GM21360 (cell line): ENCODE measurements around the gene ADSS1.

Experiments used
- ATAC-seq: cut with Tn5 transposase; IDR thresholded peaks from one replicate; pipeline ENCODE4 v1.9.1; 2021; ENCODE audit warnings: mild to moderate bottlenecking, moderate library complexity; ENCODE audit not compliant: unreplicated experiment

ADSS1 gene

DNA sequence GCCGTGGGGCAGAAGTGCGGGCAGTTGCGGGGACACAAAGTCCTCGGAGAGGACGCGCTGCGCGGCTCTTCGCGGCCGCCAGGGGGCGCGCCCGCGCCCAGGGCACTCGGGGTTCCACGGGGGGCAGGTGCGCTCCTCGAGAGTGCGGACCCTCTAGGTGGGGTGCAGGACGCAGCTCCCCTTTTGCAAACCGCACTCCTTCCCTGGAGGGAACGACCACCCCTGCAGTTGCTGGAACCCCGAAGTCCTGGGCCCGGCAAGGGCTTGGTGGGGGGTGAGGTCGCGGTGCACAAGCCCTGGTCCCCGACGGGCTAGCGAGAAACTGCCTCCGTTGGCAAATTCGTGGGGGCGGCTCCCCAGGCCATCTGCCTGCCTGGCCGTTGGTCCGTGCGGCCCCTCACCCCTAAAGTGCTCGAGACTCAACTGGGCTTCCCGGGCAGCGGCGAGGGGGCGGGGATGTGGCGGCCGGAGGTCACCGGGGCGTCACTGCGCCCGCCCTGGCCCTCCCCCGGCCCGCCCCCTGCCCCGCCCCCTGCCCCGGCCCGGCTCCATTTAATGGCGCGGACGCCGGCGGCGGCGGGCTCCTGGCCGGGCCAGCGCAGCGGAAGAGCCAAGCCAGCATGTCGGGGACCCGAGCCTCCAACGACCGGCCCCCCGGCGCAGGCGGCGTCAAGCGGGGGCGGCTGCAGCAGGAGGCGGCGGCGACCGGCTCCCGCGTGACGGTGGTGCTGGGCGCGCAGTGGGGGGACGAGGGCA lies at the start of gene ADSS1:
Gene ADSS1, plus strand, starts transcription at position 579 of the 756 bp plus-strand sequence. Its CDS starts 42 bp downstream, at position 621.
- no peak for ATAC-seq

DNA sequence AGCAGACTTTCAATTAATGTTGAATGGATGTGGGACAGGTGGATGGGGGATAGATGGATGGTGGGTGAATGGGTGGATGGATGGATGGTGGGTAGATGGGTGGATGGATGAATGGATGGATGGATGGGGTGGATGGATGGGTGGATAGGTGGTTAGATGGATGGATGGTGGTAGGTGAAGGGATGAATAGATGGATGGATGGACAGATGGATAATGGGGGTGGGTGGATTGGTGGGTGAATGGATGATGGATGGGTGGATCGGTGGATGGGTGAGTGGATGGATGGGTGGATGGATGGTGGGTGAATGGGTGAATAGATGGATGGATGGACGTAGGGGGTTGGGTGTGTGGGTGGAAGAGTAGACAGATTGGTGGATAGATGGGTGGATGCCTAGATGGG lies 48.6 kb upstream of the ADSS1 start:
- ATAC-seq: no peak

DNA sequence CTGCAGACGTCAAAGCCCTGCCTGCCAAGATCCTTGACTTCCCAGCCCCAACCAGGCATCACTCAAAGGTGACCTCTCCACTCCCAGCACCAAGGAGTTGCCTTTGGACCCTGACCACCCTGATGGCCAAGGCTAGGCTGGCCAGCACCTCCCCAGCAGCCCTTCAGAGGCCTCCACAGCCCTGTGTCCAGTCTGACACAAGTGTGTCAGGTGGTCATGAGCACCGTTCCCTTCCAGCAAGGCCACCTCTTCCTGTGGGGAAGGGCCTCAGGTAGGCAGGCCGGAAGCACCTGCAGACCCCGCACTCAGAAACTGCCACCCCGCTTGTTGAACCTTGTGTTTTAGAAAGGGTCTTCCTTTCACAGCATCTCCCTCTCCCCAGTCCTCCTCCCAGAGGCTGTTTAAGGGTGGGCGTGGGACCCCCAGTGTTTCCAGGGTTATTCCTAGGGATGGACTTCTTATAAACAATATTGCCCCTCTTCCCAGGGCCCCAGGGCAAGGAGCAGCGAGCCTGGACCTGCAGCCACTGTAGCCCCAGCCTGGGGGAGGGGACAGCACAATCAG lies 47.8 kb upstream of the ADSS1 start:
- ATAC-seq: no peak

DNA sequence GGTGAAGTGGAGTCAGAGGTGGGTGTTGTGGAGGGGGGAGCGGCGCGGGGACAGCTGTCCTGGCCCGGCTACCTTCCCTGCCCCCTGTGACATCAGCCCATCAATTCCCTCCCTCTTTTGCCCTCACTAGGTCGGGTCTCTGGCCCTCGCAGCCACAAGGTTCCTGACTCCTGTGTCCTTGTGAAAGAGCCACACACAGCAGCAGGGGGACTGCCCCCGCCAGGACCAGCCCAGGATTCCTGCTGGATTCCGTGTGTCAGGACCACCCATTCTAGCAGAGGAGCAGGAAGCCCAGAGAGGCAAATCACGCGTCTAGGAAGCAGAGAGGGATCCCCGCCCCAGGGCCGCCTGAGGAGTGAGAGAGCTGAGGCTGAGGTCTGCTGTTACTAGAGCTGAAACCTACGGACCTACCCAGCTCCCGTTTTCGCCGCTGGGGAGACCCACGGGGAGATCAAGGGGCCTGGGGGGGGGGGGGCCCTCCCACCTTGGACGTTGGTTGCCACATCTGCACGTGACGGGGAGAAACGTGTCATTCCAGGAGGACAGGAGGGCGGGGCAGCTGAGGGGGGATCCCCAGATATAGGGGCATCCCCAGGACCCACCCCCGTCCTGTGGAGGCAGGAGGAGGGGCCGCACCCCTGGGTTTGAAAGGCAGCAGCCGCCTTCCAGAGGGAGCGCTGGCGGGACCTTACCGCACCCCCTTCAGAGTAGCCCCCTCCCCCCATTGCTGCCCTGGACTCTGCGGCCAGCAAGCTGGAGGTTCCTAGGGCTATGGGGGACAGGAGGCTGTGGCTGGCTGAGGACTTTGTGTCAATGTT lies 47.1 kb upstream of the ADSS1 start:
- ATAC-seq: no peak

DNA sequence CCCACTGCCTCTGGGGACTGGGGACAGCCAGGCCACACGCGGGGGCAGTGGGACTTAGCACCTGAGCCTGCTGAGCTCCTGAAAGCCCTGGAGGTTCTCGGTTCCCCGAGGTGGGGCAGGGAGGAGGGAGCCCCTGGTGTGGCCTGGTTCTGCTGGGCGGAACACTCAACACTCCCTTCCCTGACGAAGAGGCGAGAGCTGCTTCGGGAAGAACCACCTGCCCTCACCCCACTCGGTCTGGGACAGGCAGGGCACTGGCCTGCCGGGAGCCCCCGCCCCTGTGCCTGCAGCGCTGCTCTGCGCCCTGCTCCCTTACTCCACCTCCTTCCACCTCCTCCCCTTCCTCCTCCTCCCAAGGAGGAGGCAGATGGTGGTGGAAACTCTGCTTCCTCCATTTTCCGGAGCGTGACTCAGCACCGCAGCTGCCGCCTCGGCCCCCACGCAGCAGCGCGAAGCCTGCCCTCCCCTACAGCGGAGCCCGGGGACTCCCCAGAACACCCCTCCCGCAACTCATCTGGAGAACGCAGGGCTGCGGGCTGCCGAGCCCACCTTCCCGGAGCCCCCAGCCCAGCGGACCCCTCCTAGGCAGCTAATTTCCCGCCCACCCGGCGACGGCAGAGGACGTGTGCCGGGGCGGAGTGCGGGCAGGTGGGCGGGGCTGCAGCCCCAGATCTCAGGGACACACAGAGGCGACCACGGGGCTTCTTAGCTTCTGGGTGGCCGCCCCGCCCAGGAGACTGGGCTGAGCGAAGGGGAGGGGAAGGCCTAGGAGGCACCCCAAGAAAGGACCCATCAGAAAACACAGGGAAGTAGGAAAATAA lies 46.3 kb upstream of the ADSS1 start:
- ATAC-seq: no peak

DNA sequence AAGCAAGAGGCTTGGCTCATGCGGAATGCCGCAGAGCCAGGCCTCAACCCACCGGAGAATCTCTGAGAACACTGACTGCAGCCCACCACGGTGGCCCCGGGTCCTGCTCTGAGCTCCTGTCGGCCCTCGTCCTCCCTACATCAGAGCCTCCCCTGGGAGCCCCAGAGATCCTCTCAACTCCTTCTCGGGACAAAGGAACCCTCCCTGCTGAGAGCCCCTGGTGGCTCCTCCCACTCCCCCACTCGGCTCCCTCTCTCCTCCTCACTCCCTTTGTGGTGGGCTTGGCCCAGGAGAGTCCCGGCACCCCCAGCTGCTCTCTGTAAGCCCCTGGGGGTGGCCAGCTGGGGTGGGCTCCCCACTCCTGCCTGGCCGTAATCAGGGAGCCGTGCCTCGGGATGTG lies 45.7 kb upstream of the ADSS1 start:
- no peak for ATAC-seq

DNA sequence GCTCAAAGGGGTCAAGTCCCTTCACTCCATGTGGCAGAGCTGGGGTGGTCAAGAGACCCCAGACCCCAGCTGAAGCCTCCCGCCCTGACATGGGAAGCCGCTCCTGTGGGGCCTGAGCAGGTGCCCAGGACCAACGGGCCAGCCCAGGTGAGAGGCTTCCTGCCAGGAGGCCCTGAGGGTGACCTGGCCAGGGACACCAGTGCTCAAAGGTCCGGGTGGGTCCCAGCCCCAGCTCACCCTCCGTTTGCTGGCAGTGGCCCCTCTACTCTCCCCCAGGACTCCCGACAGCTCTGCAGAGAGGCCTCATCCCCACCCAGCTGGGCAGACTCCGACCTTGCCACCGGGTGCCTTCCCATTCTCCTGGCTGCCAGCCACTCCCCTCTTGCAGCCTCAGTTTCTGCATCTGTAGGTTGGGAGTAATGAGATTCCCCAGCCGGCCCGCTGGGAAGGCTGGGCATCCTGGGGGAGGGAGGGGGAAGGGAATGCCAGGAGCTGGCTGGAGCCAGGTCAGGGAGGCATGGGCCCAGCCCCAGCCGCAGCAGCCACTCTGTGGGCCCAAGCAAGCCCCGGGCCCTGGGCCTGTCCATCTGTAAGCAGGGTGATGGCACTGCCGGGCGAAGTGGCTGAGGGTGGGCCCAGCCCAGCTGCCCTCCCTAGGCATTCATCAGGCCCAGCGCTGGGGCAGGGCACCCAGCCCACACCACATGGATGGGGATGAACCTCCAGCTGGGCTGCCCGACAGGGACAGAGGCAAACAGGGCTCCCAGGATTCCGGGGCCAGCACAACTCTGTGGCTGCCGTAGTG lies 44.9 kb upstream of the ADSS1 start:
- ATAC-seq: no peak

DNA sequence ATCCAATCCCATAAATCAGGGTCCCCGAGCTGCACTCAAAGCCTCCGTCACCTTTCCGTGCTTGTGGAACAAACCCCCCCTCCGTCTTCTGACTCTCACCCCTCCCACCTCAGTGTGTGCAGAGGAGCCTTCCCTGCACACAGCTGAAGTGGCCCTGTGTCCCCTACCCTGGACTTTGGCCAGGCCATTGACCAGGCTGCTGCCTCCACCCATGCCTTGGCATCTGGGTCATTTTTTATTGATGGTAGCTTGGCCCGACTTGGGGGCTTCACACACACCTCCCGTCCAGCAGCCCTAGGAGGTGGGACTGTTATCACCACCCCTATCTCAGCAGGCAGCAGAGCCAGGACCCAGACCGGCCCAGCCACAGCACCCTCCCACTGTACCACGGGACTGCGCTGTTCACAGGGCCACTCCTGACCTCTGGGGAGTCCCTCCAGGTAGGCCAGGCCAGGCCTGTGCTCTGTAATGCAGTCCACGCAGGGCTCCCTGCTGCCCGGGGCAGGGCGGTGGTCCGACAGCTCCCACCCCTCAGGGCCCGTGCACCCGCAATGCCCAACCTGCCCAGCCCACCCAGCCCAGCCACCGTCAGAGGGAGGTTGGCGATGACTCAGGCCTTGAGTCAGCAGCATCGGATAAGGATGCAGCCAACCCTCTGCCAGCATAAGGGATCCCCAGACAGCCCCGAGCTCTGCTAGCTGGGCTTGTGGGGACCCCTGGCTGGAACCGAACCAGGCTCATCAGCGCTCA lies 43.8 kb upstream of the ADSS1 start:
- no peak for ATAC-seq

DNA sequence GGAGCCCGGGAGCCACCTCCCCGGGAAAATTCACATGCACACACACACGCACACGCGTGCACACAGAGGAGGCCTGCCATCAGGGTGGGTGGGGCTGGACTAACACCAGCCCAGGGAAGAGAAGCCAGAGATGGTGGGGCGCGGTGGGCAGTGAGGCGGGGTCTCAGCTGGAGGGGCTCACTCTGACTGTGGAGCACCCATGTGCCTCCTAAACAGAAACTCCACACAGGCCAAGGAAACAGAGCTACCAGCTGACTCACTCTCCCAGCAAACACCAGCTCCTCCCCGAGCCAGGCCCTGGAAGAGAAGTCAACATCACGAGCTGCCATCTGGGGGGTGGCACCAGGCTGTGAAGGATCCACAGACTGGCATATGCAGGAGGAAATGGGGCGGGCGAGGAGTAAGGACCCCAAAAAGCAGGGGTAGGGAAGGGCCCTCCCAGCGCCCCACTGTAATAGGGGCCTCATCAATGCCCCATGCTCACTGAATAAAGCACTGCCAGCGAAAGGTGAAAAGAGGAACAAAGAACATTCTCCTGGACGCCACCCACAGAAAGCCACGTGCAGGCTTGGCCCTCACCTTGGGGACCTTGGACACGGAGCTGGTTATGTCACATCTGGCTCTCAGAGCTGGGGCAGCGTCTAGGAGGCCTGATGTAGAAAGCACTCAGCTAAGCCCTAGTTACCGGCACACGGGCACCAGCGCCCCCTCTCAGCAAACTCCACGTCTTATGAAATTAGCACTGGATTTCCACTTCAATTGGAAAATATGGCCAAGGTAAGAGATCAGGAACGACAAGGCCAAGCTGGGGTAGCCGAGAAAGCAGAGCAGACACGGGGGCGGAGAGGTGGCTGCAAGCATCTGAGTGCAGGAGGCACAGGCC lies 43.0 kb upstream of the ADSS1 start:
- peak; percentile 39 for ATAC-seq

DNA sequence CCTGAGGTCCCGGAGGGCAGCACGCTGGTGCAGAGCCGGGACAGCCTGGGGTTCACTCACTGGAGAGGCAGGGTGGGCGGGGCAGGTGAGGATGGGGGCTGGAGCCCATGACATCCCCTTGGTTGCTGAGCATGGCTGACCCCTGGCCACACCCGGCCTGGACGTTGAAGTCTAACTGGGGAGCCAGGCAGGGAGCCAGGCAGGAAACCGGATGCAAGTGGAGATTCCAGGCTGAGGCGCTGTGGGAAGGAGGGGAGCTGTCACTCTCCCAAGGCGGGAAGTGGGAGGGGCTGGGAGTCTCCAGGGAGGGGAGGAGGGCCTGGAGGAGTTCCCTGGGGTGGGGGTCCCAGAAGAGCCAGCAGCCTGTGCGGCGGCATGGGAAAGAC lies 42.3 kb upstream of the ADSS1 start:
- no peak for ATAC-seq

DNA sequence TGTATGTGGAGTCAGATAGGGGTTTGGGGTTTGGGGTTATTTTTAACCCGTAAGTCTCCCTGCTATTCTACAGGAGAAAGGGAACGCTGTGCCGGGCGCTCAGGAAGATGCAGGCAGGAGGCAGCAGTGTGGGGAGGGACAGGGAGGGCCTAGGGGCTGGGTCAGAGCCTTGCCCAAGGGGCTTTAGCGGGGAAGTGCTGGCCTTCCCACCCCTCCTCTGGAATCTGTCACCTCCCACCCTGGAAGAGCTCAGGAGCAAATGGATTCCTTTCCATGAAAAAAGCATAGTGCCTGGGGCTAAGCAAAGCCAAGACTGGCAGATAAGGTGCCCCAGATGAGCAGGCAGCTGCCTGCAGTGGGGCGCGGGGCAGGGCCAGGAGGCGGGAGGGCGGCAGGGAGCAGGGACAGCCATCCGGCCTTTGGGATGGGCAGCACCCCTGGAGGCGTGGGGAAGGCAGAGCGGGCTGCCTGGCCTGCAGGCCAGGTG lies 41.9 kb upstream of the ADSS1 start:
- ATAC-seq: no peak

DNA sequence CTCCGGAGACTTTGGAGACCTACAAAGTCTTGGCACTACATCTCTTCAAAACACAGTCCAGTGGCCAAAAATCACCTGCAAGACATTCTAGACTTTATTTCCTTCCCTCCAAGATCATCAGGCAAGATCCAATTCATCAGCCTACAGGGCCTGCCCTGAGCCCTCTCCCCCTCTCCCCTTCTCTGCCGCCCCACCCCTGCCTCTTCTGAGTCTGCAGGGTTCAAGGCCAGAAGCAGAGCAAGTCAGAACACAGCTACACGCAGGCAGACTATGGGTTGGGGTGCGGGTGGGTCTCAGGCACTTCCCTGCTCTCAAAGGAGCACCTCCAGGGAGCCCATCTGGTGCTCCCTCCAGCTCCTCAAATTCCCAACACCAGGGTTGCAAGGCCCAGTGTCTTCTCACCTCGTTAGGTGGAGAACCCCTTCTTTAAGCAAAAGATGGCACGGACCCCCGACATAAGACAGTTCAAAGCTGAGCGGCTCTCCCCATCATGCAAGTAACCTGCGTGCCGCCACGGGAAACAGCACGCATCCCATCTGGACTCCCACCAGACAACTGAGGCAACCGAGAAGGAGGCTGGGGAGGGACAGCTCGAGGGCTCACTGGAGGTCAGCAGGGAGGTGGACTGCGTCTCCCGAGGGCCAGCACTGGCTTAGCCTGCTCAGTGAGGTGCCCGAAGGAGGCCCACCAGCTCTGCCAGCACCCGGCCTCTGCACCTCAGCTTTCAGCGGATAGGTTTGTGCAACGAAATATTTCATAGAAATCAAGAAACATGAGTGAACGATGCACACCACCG lies 40.2 kb upstream of the ADSS1 start:
- no peak for ATAC-seq

DNA sequence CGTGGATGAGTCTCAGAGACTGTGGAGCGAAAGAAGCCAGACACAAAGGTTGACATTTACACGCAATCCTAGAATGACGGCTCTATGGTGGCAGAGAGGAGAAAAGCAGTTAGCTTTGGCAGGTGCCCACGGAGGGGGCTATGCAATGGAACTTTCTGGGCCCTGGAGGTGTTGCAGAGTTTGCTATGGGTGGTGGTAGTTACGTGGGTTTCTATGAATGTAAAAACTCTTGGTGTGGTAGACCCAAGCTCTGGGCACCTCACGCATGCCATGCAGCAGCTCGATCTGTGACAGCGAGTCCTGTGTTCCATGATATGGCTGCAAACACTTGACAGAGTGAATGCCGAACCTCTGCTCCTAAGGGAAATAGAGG lies 39.6 kb upstream of the ADSS1 start:
- ATAC-seq: no peak

DNA sequence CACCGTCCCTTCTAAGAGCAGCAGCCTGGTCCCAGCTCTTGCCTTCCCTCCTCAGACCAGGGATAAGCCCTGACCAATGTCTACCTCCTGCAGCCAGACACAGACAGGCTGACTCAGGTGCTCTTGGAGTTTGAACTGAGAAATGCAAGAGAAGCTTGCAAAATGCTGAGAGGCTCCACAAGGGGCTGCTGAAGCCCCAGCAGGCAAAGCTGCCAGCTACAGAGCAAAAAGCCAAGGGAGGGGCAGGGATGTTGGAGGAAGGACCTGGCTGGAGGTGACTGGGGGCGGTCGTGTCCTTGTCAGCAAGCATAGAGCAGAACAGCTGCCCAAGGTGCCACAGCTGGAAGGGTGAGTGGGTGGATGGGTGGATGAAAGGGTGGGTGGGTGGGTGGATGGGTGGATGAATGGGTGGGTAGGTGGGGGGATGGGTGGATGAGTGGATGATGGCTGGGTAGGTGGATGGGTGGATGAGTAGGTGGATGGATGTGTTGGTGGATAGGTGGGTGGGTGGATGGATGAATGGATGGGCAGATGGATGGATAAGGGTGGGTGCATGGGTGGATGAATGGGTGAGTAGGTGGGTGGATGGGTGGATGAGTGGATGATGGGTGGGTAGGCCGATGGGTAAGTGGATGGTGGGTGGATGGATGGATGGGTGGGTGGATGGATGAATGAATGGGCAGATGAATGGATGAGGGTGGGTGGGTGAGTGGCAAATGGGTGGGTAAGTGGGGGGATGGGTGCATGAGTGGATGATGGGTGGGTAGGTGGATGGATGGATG lies 38.6 kb upstream of the ADSS1 start:
- no peak for ATAC-seq

DNA sequence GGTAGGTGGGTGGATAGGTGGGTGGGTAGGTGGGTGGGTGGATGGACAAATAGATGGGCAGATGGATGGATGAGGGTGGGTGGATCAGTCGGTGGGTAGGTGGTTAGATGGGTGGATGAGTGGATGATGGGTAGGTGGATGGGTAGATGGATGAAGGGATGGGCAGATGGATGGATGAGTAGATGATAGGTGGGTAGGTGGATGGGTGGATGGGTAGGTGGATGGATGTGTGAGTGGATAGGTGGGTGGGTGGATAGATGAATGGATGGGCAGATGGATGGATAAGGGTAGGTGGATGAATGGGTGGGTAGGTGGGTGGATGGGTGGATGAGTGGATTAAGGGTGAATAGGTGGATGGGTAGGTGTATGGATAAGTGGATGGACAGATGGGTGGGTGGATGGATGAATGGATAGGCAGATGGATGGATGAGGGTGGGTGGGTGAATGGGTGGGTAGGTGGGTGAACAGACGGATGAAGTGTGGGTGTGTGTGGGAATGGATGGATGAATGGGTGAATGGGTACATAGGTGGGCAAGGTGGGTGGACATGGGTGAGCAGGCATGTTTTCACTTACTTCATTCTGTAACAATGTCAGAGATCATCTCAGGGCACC lies 37.9 kb upstream of the ADSS1 start:
- ATAC-seq: no peak
